NCI-H446 treated with DMSO at 0.1 percent for 48 hours (cell line): Measurements from ENCODE around the gene FUBP1.
A peak's percentile ranks its signal among the peaks of the same experiment; 100 is the strongest.
"Not testable (repeated sequence)": the region's sequence is repeated elsewhere in the genome, so short reads cannot be mapped to it uniquely, and the experiment has no call there.

Source experiments
- DNase-seq: peaks from one replicate; lab custom pipeline; 2025; lab: John Stamatoyannopoulos, UW

The FUBP1 gene

GRCh38 chr1:77989744-77990143 is 10.9 kb upstream of the FUBP1 start:
- no peak for DNase-seq

GRCh38 chr1:77987919-77988318 is 9.0 kb upstream of the FUBP1 start:
- no peak for DNase-seq

GRCh38 chr1:77986810-77987209 is 7.9 kb upstream of the FUBP1 start:
- DNase-seq: no peak

- DNase-seq: no peak
Observed at GRCh38 chr1:77984629-77985028, 5.8 kb upstream of the FUBP1 start.

GRCh38 chr1:77983997-77984355 is 5.1 kb upstream of the FUBP1 start:
- DNase-seq: no peak

GRCh38 chr1:77983352-77983996 is 4.6 kb upstream of the FUBP1 start:
- not testable (repeated sequence) for DNase-seq

GRCh38 chr1:77978293-77978968 is 441 bp downstream of the FUBP1 start:
- DNase-seq: peak; percentile 84

GRCh38 chr1:77977989-77978292 is 931 bp downstream of the FUBP1 start:
- DNase-seq: no peak

GRCh38 chr1:77976433-77977076 is 2.3 kb downstream of the FUBP1 start:
- no peak for DNase-seq

- no peak for DNase-seq
Observed at GRCh38 chr1:77975907-77976306, 3.0 kb downstream of the FUBP1 start.

GRCh38 chr1:77975386-77975785 is 3.5 kb downstream of the FUBP1 start:
- no peak for DNase-seq

- no peak for DNase-seq
Observed at GRCh38 chr1:77972080-77972479, 6.8 kb downstream of the FUBP1 start.

GRCh38 chr1:77970192-77970591 is 8.7 kb downstream of the FUBP1 start:
- DNase-seq: no peak

GRCh38 chr1:77966291-77966690 is 12.6 kb downstream of the FUBP1 start:
- DNase-seq: no peak

GRCh38 chr1:77961392-77961791 is 17.5 kb downstream of the FUBP1 start:
- DNase-seq: no peak

- DNase-seq: no peak
Observed at GRCh38 chr1:77958850-77959249, 20.0 kb downstream of the FUBP1 start.

- no peak for DNase-seq
Observed at GRCh38 chr1:77958391-77958790, 20.5 kb downstream of the FUBP1 start.

GRCh38 chr1:77956464-77956863 is 22.4 kb downstream of the FUBP1 start:
- no peak for DNase-seq

- DNase-seq: no peak
Observed at GRCh38 chr1:77955709-77956108, 23.2 kb downstream of the FUBP1 start.

- no peak for DNase-seq
Observed at GRCh38 chr1:77954521-77954920, 24.4 kb downstream of the FUBP1 start.

- no peak for DNase-seq
Observed at GRCh38 chr1:77953907-77954306, 25.0 kb downstream of the FUBP1 start.

GRCh38 chr1:77951328-77951727 is 27.5 kb downstream of the FUBP1 start:
- DNase-seq: no peak

- no peak for DNase-seq
Observed at GRCh38 chr1:77950873-77951272, 28.0 kb downstream of the FUBP1 start.
